Dendritic cell treated with granulocyte-macrophage colony-stimulating factor and Interleukin-4, amounts not matched to agents 40 ng/mL and 50 ng/mL, for 4 days (primary cell): Measurements from ENCODE around the gene MVB12A.

Experiments used
- H3K27ac Mint-ChIP-seq: one replicate; pipeline ENCODE4 v1.8.0; 2022; ENCODE audit warnings: mild to moderate bottlenecking, mixed read lengths
- H3K27me3 Mint-ChIP-seq: one replicate; pipeline ENCODE4 v1.8.0; 2022; ENCODE audit warnings: mild to moderate bottlenecking, mixed read lengths
- H3K36me3 Mint-ChIP-seq: one replicate; pipeline ENCODE4 v1.8.0; 2022; ENCODE audit warnings: low read depth, mixed read lengths
- H3K4me1 Mint-ChIP-seq: one replicate; pipeline ENCODE4 v1.8.0; 2022; ENCODE audit warnings: low read depth, mixed read lengths
- H3K4me3 Mint-ChIP-seq: one replicate; pipeline ENCODE4 v1.8.0; 2022; ENCODE audit warnings: mild to moderate bottlenecking, moderate library complexity, mixed read lengths
- H3K9me3 Mint-ChIP-seq: one replicate; pipeline ENCODE4 v1.8.0; 2022; ENCODE audit warnings: mixed read lengths
- intact Hi-C: fragments of 100-400 bp; cut with micrococcal nuclease; formaldehyde crosslinking; loops from one replicate; pipeline ENCODE4 v1.15.0; 2022

Gene MVB12A

DNA sequence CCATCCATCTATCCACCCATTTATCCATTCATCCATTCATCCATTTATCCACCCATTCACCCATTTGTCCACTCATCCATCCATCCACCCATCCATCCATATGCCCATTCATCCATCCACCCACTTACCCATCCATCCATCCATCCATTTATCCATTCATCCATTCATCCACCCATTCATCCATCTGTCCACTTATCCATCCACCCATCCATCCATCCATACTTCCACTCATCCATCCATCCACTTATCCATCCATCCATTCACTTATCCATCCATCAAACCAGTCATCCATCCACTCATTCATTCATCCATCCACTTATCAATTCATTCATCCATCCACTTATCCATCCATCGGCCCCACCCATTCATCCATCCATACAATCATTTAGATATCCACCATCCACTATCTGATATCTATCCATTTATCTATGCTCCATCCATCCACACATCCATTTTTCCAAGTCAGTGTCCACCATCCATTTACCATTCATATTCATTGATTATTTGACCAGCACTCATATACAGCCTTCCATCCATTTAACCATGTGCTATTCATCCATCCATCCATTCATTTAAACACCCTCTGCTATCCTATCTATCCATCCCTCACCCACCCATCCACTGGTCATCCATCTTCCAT lies 25.8 kb downstream of the MVB12A start:
- Mint-ChIP-seq H3K27me3 (peaks cover 28% of the 10 kb centered on the region), H3K9me3 (no peaks in the 10 kb centered on the region), H3K27ac (no peak overlapping the region), H3K36me3 (no peaks in the 10 kb centered on the region), H3K4me1 (peaks cover under 1% of the 10 kb centered on the region), H3K4me3 (no peak overlapping the region)
- intact Hi-C loops, result loop anchor here (5.0 kb wide), 1 partner anchor 48 kb away; no protein-coding TSS in a partner anchor

DNA sequence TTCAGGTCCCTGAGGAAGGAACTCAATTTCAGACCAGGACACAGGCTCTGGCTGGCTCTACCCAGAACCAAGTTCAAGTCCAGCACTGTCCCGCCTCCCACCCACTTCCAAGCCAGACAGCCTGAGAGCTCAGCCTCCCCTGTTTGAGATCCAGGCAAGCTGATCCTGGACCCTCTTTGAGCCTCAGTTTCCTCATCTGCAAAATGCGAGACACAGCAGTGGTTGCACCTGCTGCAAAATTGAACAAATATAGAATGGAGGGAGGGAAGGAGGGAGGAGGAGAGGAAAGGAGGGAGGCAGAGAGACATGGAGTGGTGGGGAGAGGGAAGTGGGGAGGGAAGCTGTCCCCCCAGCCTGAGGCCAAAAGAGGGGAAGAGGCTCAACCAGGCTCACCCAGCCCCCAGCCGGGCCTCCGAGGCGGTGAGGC lies 27.9 kb downstream of the MVB12A start:
- H3K27me3 Mint-ChIP-seq, result peaks cover 28% of the 10 kb centered on the region
- H3K4me3 Mint-ChIP-seq, result no peak overlapping the region
- intact Hi-C loops, result loop anchor here (5.0 kb wide), 1 partner anchor 50 kb away; no protein-coding TSS in a partner anchor
- no peak overlapping the region for H3K27ac Mint-ChIP-seq
- H3K4me1 Mint-ChIP-seq, result peaks cover 7% of the 10 kb centered on the region
- H3K9me3 Mint-ChIP-seq, result no peaks in the 10 kb centered on the region
- no peaks in the 10 kb centered on the region for H3K36me3 Mint-ChIP-seq

DNA sequence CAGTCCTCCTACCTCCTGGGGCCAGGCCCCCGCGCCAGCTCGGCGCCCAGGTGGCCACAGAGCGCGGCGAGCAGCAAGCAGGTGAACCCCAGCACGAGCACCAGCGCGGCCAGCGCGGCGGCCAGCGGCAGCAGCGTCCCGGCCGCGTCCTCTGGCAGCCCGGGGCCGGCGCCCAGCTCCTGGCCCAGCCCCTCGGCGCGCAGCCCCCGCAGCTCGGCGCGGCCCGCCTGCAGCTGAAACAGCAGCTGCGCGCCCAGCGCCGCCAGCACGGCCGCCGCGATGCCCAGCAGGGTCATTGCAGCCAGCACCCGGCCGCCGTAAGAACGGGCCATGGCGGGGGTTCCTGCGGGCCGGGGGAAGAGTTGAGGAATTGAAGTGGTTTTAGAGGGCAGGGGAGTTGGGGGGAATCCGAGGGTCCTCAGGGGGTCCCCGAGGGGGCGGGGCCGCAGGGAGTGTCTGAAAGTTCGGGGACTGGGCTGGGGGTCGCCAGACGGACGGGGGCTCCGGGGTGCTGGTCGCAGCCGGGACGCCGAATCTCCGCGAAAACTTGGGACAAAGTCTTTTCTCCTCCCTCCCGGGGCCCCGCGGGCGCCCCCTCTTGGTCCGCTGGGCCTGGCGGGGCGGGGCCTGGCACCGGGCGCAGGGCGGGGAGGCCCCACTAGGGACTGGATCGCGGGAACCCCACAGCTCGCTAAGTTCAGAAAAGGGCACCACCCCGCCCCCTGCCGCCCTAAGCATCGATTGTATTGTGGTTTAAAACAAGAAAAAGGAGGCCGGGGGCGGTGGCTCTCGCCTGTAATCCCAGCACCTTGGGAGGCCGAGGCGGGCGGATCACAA lies 28.5 kb downstream of the MVB12A start, which contains the start of gene TMEM221:
TMEM221 (minus strand) TSS at position 538 of the 837 bp plus-strand sequence; CDS start at position 332, 206 bp downstream.
- Mint-ChIP-seq H3K9me3 (no peaks in the 10 kb centered on the region), H3K4me3 (peak within 1 kb of the TSS; percentile 61), H3K27ac (no peak within 1 kb of the TSS), H3K4me1 (peaks cover 9% of the 10 kb centered on the region), H3K27me3 (peaks cover 30% of the 10 kb centered on the region), H3K36me3 (no peaks in the 10 kb centered on the region)
- intact Hi-C loops, result loop anchor here (5.0 kb wide), 1 partner anchor 51 kb away; no protein-coding TSS in a partner anchor

DNA sequence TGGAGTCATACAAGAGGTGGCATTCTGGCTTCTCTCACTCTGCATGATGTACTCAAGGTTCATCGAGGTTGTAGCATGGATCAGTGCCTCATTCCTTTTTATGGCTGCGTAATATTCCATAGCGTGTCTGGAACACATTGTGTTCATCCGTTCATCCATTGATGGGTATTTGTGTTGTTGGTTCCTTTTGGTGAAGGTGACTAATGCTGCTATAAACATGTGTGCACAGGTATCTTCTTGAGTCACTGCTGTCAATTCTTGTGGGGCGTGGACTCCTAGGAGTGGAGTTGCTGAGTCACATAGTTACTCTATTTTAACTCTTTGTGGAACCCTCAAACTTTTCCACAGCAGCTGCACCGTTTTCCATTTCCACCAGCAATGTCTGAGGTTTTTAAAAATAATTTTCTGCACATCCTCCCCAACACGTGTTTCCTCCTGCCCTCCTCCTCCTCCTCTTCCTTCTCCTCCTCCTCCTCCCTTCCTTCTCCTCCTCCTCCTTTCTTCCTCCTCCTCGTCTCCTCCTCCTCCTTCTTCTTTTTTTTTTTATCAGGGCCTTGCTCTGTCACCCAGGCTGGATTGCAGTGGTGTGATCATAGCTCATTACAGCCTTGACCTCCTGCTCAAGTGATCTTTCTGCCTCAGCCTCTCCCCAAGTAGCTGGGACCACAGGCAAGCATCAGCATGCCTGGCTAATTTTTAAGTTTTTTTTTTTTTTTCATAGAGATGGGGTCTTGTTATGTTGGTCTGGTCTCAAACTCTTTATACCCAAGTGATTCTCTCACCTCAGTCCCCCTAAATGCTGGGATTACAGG lies 30.6 kb downstream of the MVB12A start:
- H3K9me3 Mint-ChIP-seq, result no peaks in the 10 kb centered on the region
- intact Hi-C loops, result no loop called here
- no peak overlapping the region for H3K4me3 Mint-ChIP-seq
- no peak overlapping the region for H3K27ac Mint-ChIP-seq
- peaks cover 51% of the 10 kb centered on the region for H3K27me3 Mint-ChIP-seq
- no peaks in the 10 kb centered on the region for H3K36me3 Mint-ChIP-seq
- H3K4me1 Mint-ChIP-seq, result peaks cover 13% of the 10 kb centered on the region

DNA sequence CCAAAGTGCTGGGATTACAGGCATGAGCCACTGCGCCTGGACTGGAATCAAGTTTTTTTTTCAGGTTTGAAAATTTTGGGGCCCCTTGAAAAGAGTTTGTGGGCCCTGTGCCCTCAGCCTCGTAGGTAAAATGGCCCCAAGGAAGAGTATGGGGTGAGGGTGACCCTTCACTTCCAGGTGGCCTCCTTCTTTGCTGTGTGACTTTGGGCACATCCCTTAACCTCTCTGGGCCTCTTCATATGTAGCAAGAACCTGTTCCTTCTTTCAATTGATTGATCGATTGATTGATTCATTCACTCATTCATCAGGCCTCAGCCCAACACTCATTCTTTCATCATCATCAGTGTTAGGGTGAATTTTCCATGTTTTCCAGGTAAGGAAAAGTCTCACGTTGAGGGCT lies 32.0 kb downstream of the MVB12A start:
- no peaks in the 10 kb centered on the region for H3K36me3 Mint-ChIP-seq
- H3K27ac Mint-ChIP-seq, result no peak overlapping the region
- H3K4me3 Mint-ChIP-seq, result no peak overlapping the region
- H3K27me3 Mint-ChIP-seq, result peaks cover 64% of the 10 kb centered on the region
- H3K4me1 Mint-ChIP-seq, result peaks cover 13% of the 10 kb centered on the region
- no peaks in the 10 kb centered on the region for H3K9me3 Mint-ChIP-seq
- intact Hi-C loops, result no loop called here

DNA sequence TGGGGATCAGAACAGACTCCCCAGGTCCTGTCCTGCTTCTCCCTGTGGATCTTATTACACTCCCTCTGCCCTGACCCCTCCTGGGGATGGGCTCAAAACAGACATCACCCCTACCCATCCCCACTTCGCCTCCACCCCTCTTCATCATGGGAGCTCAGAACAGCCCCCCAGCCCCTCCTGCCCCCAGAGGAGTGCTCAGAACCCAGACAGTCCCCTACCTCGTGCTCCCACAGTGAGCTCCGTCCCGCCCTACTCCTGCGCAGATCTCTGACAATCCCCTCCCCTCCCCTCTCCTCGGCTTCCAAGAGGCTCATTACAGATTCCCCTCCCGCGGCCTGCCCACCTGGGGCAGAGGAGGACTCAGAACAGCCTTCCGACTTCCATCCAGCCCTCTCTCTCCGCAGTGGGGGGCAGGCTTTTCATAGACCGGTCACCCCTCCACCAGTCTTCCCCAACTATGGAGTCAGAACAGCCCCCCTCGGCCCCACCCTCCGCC lies 34.8 kb downstream of the MVB12A start:
- no peak overlapping the region for H3K27ac Mint-ChIP-seq
- H3K4me1 Mint-ChIP-seq, result peaks cover 13% of the 10 kb centered on the region
- peaks cover 62% of the 10 kb centered on the region for H3K27me3 Mint-ChIP-seq
- no peaks in the 10 kb centered on the region for H3K36me3 Mint-ChIP-seq
- no peak overlapping the region for H3K4me3 Mint-ChIP-seq
- intact Hi-C loops, result no loop called here
- H3K9me3 Mint-ChIP-seq, result no peaks in the 10 kb centered on the region

DNA sequence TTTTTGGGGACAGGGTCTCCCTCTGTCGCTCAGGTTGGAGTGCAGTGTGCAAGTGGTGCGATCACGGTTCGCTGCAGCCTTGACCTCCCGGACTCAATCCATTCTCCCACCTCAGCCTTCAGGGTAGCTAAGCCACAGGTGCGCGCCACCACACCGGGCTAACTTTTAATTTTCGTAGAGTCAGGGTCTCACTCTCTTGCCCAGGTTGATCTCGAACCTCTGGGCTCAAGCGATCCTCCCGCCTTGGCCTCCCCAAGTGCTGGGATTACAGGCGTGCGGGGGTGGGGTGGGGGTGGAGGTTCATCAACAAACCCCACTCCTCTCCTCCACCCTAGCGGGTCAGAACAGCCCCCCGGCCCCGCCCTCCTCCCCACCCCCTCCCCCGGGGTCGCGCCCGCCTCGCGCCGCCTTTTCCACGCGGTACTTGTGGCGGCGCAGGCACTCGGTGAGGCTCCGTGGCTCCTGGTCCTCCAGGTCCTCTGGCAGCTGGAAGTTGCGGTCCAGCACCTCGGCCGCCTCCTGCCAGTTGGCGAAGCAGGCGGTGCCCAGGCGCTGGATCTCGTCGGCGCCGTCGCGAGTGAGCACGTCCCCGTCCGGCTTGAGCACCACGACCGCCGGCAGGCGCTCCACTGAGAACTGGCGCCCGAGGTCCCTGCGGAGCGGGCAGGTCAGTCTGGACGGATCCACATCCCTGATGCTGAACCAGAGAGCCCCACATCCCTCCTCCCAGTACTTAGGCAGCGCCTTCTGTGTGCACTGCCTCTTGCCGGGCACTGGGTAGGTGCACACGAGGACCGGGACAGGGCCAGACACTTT lies 35.7 kb downstream of the MVB12A start:
- Mint-ChIP-seq H3K36me3 (no peaks in the 10 kb centered on the region), H3K4me3 (no peak overlapping the region), H3K9me3 (no peaks in the 10 kb centered on the region), H3K27ac (no peak overlapping the region), H3K4me1 (peaks cover 13% of the 10 kb centered on the region), H3K27me3 (peaks cover 58% of the 10 kb centered on the region)
- intact Hi-C loops, result no loop called here

DNA sequence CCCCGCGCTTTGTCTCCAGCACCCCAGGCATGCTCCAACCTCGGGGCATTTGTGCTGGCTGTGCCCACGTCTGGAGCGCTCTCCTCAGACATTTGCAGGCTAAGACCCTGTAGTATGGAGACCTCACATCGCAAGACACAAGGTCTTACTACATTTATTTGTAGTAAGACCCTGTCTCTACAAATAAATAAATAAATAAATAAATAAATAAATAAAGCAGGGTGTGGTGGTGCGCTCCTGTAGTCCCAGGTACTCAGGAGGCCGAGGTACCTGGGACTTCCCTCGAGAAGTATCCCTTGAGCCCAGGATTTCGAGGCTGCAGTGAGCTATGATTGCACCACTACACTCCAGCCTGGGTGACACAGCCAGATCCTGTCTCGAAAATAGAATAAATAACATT lies 36.3 kb downstream of the MVB12A start:
- Mint-ChIP-seq H3K4me1 (peaks cover 7% of the 10 kb centered on the region), H3K27ac (no peak overlapping the region), H3K9me3 (no peaks in the 10 kb centered on the region), H3K4me3 (no peak overlapping the region), H3K36me3 (no peaks in the 10 kb centered on the region), H3K27me3 (peaks cover 64% of the 10 kb centered on the region)
- intact Hi-C loops, result no loop called here

DNA sequence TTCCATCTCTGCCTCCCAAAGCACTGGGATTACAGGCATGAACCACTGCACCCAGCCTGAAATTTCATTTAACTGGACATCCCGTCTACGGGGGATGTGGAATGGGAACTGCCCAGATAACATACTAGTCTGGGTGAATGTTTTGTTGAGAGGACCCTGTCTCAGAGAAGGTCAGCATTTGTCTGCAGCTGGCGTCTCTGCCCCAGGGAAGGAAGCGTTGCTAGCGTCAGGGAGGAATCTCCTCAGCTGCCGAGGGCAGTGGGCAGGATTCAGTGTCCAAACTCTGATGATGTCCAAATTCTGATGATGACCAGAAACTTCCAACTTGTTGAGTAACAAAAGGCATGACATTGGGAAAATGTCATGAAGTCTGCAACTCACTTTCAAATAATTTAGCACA lies 37.8 kb downstream of the MVB12A start:
- Mint-ChIP-seq H3K36me3 (no peaks in the 10 kb centered on the region), H3K4me3 (no peak overlapping the region), H3K9me3 (no peaks in the 10 kb centered on the region), H3K27ac (no peak overlapping the region), H3K27me3 (peaks cover 76% of the 10 kb centered on the region), H3K4me1 (peaks cover 6% of the 10 kb centered on the region)
- intact Hi-C loops, result no loop called here

DNA sequence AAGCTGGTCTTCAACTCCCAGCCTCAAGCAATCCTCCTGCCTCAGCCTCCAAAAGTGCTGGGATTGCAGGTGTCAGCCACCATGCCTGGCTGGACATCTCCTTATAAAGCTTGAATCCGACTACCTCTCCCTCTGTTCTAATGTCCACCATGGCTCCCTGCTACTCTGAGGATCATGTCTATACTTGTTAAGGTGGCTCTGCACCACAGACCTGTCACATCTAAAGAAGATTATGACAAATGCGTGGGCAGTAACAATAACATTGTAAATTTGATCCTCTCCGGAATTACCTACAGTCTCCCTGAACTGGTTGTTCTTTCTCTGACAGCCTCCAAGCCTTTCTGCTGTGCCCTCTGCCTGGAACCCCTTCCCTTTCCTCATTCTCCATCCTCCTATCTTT lies 39.1 kb downstream of the MVB12A start:
- intact Hi-C loops, result no loop called here
- H3K4me1 Mint-ChIP-seq, result no peaks in the 10 kb centered on the region
- no peak overlapping the region for H3K4me3 Mint-ChIP-seq
- no peak overlapping the region for H3K27ac Mint-ChIP-seq
- no peaks in the 10 kb centered on the region for H3K36me3 Mint-ChIP-seq
- no peaks in the 10 kb centered on the region for H3K9me3 Mint-ChIP-seq
- peaks cover 73% of the 10 kb centered on the region for H3K27me3 Mint-ChIP-seq

DNA sequence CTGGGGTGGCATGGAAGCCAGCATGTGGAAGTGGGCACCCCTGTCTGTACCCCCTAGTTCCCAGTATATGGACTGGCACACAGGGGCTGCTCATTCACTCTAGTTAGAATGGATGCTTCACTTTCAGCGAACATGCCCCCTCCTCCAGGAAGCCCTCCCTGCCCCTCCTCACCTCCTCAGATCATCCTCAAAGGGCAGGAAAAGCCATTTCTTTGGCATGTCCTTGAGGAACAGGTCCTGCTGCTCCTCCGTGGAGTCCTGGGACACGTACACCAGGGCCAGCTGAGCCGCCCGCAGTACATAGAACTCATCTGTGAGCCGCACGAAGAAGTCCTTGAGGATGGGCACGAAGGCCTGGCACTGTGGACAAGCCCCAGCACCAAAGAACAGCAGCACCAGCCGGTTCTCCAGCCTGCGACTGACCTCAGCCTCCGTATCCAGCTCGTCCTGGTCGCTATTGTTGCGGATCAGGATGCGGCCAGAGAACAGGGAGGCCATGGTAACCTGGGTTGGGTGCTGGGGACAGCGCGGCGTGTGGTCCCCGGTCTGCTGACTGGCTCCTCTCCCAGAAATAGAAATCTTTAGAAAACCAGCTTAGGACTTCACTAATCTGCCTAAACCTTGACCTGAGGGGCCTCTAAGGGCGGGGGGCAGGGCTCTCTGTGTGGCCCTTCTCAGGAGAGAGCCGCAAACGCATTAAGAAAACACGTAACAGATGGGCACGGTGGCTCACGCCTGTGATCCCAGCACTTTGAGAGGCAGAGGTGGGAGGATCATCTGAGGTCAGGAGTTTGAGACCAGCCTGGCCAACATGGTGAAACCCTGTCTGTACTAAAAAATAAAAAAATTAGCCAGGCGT lies 40.8 kb downstream of the MVB12A start, which contains the start of gene NXNL1:
NXNL1 (minus strand) TSS at position 555 of the 859 bp plus-strand sequence; CDS start at position 498, 57 bp downstream.
- no peaks in the 10 kb centered on the region for H3K36me3 Mint-ChIP-seq
- intact Hi-C loops, result no loop called here
- no peaks in the 10 kb centered on the region for H3K9me3 Mint-ChIP-seq
- no peak within 1 kb of the TSS for H3K27ac Mint-ChIP-seq
- peaks cover 59% of the 10 kb centered on the region for H3K27me3 Mint-ChIP-seq
- H3K4me3 Mint-ChIP-seq, result no peak within 1 kb of the TSS
- no peaks in the 10 kb centered on the region for H3K4me1 Mint-ChIP-seq

DNA sequence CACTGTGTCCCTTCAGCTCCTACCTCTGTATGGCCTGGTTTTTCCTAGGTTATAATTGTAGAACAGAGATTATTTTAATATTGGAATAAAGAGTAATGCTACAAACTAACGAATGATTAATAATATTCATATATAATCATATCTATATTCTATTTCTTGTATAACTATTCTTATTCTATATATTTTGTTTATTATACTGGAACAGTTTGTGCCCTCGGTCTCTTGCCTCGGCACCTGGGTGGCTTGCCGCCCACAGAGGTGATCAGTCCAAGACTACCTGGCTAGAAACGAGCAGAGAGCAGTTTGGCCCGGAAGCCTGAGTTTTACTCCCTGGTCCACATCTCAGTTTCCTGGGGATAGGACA lies 46.6 kb downstream of the MVB12A start:
- H3K9me3 Mint-ChIP-seq, result no peaks in the 10 kb centered on the region
- intact Hi-C loops, result loop anchor here (1.0 to 5.0 kb wide), 2 partner anchors 71 to 119 kb away; no protein-coding TSS in a partner anchor
- no peak overlapping the region for H3K27ac Mint-ChIP-seq
- H3K4me1 Mint-ChIP-seq, result peaks cover 40% of the 10 kb centered on the region
- H3K27me3 Mint-ChIP-seq, result peaks cover 19% of the 10 kb centered on the region
- no peak overlapping the region for H3K4me3 Mint-ChIP-seq
- peaks cover 12% of the 10 kb centered on the region for H3K36me3 Mint-ChIP-seq
